H9 (cell line): Measurements from ENCODE around the gene CDYL. TPM values are rescaled to one million over a fixed set of nuclear protein-coding genes. Genes with fewer than 3 reads are reported as not detected.
A peak's percentile ranks its signal among the peaks of the same experiment; 100 is the strongest.

Source experiments
- DNase-seq: peaks from one replicate; pipeline ENCODE4 v3.0.0-alpha.2; 2017
- H2AFZ ChIP-seq: one replicate; pipeline ENCODE4 v1.6.1; 2013; ENCODE audit warnings: mild to moderate bottlenecking, low read length, control low read depth, moderate library complexity
- H2AK5ac ChIP-seq: 2 replicates; pipeline ENCODE4 v1.6.1; 2013; ENCODE audit warnings: low read length, control low read depth, mixed read lengths; ENCODE audit not compliant: insufficient read length
- H2BK120ac ChIP-seq: one replicate; pipeline ENCODE4 v1.6.1; 2013; ENCODE audit warnings: low read depth, mild to moderate bottlenecking, low read length, control low read depth, inconsistent platforms; ENCODE audit not compliant: poor library complexity, severe bottlenecking
- H2BK12ac ChIP-seq: 2 replicates; pipeline ENCODE4 v1.6.1; 2013; ENCODE audit warnings: low read length, control low read depth, mixed read lengths, low read depth; ENCODE audit not compliant: insufficient read length
- H2BK15ac ChIP-seq: 2 replicates; pipeline ENCODE4 v1.6.1; 2013; ENCODE audit warnings: low read depth, low read length, control low read depth
- H2BK20ac ChIP-seq: one replicate; pipeline ENCODE4 v1.6.1; 2013; ENCODE audit warnings: low read depth, mild to moderate bottlenecking, low read length, control low read depth, inconsistent platforms; ENCODE audit not compliant: poor library complexity, severe bottlenecking
- H2BK5ac ChIP-seq: 2 replicates; pipeline ENCODE4 v1.6.1; 2013; ENCODE audit warnings: low read length, control low read depth, mixed read lengths; ENCODE audit not compliant: insufficient read length
- H3K14ac ChIP-seq: 2 replicates; pipeline ENCODE4 v1.6.1; 2013; ENCODE audit warnings: low read length, control low read depth; ENCODE audit not compliant: insufficient read depth
- H3K18ac ChIP-seq: 2 replicates; pipeline ENCODE4 v1.6.1; 2013; ENCODE audit warnings: low read depth, mild to moderate bottlenecking, mixed read lengths, low read length, control low read depth; ENCODE audit not compliant: insufficient read length
- H3K23ac ChIP-seq: 2 replicates; pipeline ENCODE4 v1.6.1; 2013; ENCODE audit warnings: low read length, control low read depth, mixed read lengths, low read depth; ENCODE audit not compliant: insufficient read length
- H3K23me2 ChIP-seq: 2 replicates; pipeline ENCODE4 v1.6.1; 2013; ENCODE audit warnings: low read depth, mild to moderate bottlenecking, mixed read lengths, low read length, control low read depth; ENCODE audit not compliant: insufficient read length, poor library complexity, severe bottlenecking
- H3K27ac ChIP-seq: 2 replicates; pipeline ENCODE4 v1.5.1; 2013; ENCODE audit warnings: low read length, control low read depth, mixed read lengths, low read depth; ENCODE audit not compliant: insufficient read length
- H3K27me3 ChIP-seq: 2 replicates; pipeline ENCODE4 v1.6.1; 2013; ENCODE audit warnings: low read length, control low read depth, inconsistent platforms; ENCODE audit not compliant: insufficient read depth
- H3K4ac ChIP-seq: 2 replicates; pipeline ENCODE4 v1.6.1; 2013; ENCODE audit warnings: low read depth, mild to moderate bottlenecking, control low read depth, inconsistent platforms, low read length, moderate library complexity
- H3K4me1 ChIP-seq: 2 replicates; pipeline ENCODE4 v1.6.1; 2013; ENCODE audit warnings: low read length, control low read depth, inconsistent platforms; ENCODE audit not compliant: insufficient read depth
- H3K4me2 ChIP-seq: 2 replicates; pipeline ENCODE4 v1.6.1; 2013; ENCODE audit warnings: low read length, control low read depth, mixed read lengths; ENCODE audit not compliant: insufficient read length, insufficient read depth
- H3K56ac ChIP-seq: 2 replicates; pipeline ENCODE4 v1.6.1; 2013; ENCODE audit warnings: low read depth, mild to moderate bottlenecking, mixed read lengths, low read length, control low read depth; ENCODE audit not compliant: insufficient read length
- H3K79me1 ChIP-seq: 2 replicates; pipeline ENCODE4 v1.6.1; 2013; ENCODE audit warnings: low read depth, mild to moderate bottlenecking, moderate library complexity, low read length, control low read depth, inconsistent platforms; ENCODE audit not compliant: insufficient read depth, poor library complexity, severe bottlenecking
- H3K79me2 ChIP-seq: 2 replicates; pipeline ENCODE4 v1.6.1; 2013; ENCODE audit warnings: low read length, control low read depth, inconsistent platforms; ENCODE audit not compliant: insufficient read depth
- H3K9ac ChIP-seq: 2 replicates; pipeline ENCODE4 v1.6.1; 2013; ENCODE audit warnings: low read length, control low read depth, mixed read lengths; ENCODE audit not compliant: insufficient read length; ENCODE audit errors: extremely low read depth
- H3K9me3 ChIP-seq: one replicate; pipeline ENCODE4 v1.6.1; 2013; ENCODE audit warnings: low read depth, low read length, inconsistent platforms; ENCODE audit not compliant: control insufficient read depth
- H3T11ph ChIP-seq: one replicate; pipeline ENCODE4 v1.6.1; 2013; ENCODE audit warnings: mild to moderate bottlenecking, low read length, control low read depth, inconsistent platforms
- H4K20me1 ChIP-seq: one replicate; pipeline ENCODE4 v1.6.1; 2013; ENCODE audit not compliant: control insufficient read depth, insufficient read length, insufficient read depth
- H4K5ac ChIP-seq: 2 replicates; pipeline ENCODE4 v1.6.1; 2013; ENCODE audit warnings: low read depth, mild to moderate bottlenecking, mixed read lengths, low read length, control low read depth; ENCODE audit not compliant: insufficient read length
- H4K8ac ChIP-seq: replicated peaks from 2 replicates; pipeline ENCODE4 v1.6.1; 2013; ENCODE audit warnings: low read length, control low read depth, mixed read lengths, low read depth; ENCODE audit not compliant: insufficient read length
- H4K91ac ChIP-seq: 2 replicates; pipeline ENCODE4 v1.6.1; 2013; ENCODE audit warnings: low read depth, mild to moderate bottlenecking, moderate library complexity, mixed read lengths, low read length, control low read depth; ENCODE audit not compliant: insufficient read length
- H3K27ac Mint-ChIP-seq, 3 experiments: 2 replicates in 2 of 3; 3 replicates in 1 of 3; pipeline ENCODE4 v1.8.0; 2020 to 2021; ENCODE audit warnings: mixed read lengths in 3 of 3, mild to moderate bottlenecking in 1 of 3, moderate library complexity in 1 of 3
- H3K27me3 Mint-ChIP-seq: 2 replicates; pipeline ENCODE4 v1.8.0; 2021; ENCODE audit warnings: low read depth, mild to moderate bottlenecking, moderate library complexity, mixed read lengths
- H3K36me3 Mint-ChIP-seq, 3 experiments: 2 replicates in 2 of 3; 3 replicates in 1 of 3; pipeline ENCODE4 v1.8.0; 2020 to 2021; ENCODE audit warnings: low read depth in 3 of 3, mixed read lengths in 3 of 3; ENCODE audit not compliant: insufficient read depth in 1 of 3
- H3K4me1 Mint-ChIP-seq, 2 experiments: 2 replicates each; pipeline ENCODE4 v1.8.0; 2020; ENCODE audit warnings: mixed read lengths in 2 of 2
- H3K4me3 Mint-ChIP-seq, 2 experiments: 2 replicates in 1 of 2; 3 replicates in 1 of 2; pipeline ENCODE4 v1.8.0; 2020 to 2021; ENCODE audit warnings: mild to moderate bottlenecking in 2 of 2, mixed read lengths in 2 of 2, moderate library complexity in 1 of 2
- H3K9me3 Mint-ChIP-seq, 2 experiments: 2 replicates in 1 of 2; 3 replicates in 1 of 2; pipeline ENCODE4 v1.8.0; 2020; ENCODE audit warnings: mild to moderate bottlenecking in 2 of 2, mixed read lengths in 2 of 2, moderate library complexity in 1 of 2
- CTCF ChIP-seq: fragments of 200-600 bp; sonication (generic); conservative IDR thresholded peaks from 3 replicates; pipeline ENCODE4 v1.8.0; 2021; ENCODE audit warnings: antibody characterized with exemption, mild to moderate bottlenecking
- WGBS: extraction: QIAGEN DNeasy Blood & Tissue Kit; methylation state at CpG from one replicate; pipeline ENCODE4 v1.1.7; 2013; ENCODE audit warnings: missing lambda C conversion rate, low lambda C conversion rate, mixed read lengths; ENCODE audit not compliant: insufficient read length; ENCODE audit errors: extremely low coverage; 5-methylcytosine and 5-hydroxymethylcytosine counted together
- total RNA-seq: library from RNA; stranded (reverse); gene quantifications from 2 replicates; pipeline ENCODE4 v1.2.1, GENCODE V29; 2021

The CDYL gene
- total RNA-seq, 1 experiment from 2014 or later: 95.0 TPM

GRCh38 chr6:4773181-4773580 lies 3.0 kb upstream of the CDYL start:
- Histone ChIP-seq H3K79me1 (no peaks in the 10 kb centered on the region), H3K23ac (no peak overlapping the region), H3K4me2 (peak overlapping the region; percentile 82), H3K27me3 (peaks cover 11% of the 10 kb centered on the region; the same call in 1 of the 2 replicates), H3K14ac (no peak overlapping the region), H2BK120ac (no peak overlapping the region), H2AK5ac (no peak overlapping the region), H3K4ac (no peak overlapping the region; the same call in 1 of the 2 replicates), H2BK15ac (no peak overlapping the region), H3K27ac (peak overlapping the region; percentile 93), H4K8ac (no peak overlapping the region), H3K56ac (no peak overlapping the region), H2AFZ (no peak overlapping the region), H3T11ph (no peak overlapping the region), H4K20me1 (no peaks in the 10 kb centered on the region), H3K18ac (no peak overlapping the region), H4K91ac (no peak overlapping the region), H4K5ac (no peak overlapping the region), H2BK5ac (no peak overlapping the region), H3K23me2 (peaks cover 18% of the 10 kb centered on the region), H3K9me3 (no peaks in the 10 kb centered on the region), H3K79me2 (peaks cover 20% of the 10 kb centered on the region; the same call in 1 of the 2 replicates), H2BK12ac (no peak overlapping the region), H2BK20ac (no peak overlapping the region), H3K9ac (peak overlapping the region; percentile 96), H3K4me1 (no peaks in the 10 kb centered on the region; the same call in none of the 2 replicates)
- no peak for TF ChIP-seq CTCF
- peaks cover 12% of the 10 kb centered on the region for H3K27me3 Mint-ChIP-seq
- peak overlapping the region; percentile 82 to 93 for H3K4me3 Mint-ChIP-seq
- H3K36me3 Mint-ChIP-seq: peaks cover 4 to 13% (median 7%) of the 10 kb centered on the region in 3 experiments; a peak in 5 of 7 replicates
- DNase-seq: no peak
- H3K9me3 Mint-ChIP-seq: peaks cover 9 to 10% of the 10 kb centered on the region in 2 experiments
- peak overlapping the region; percentile 96 to 97 (median 96) for H3K27ac Mint-ChIP-seq
- H3K4me1 Mint-ChIP-seq: peaks cover 21 to 32% of the 10 kb centered on the region in 2 experiments
- no CpG with 5 or more reads among the region's 7 CpGs for WGBS
